DOHH2 (cell line): ENCODE results near the gene DGKA.
"Not testable (repeated sequence)": the region's sequence is repeated elsewhere in the genome, so short reads cannot be mapped to it uniquely, and the experiment has no call there.

Experiments
- H3F3A ChIP-seq: fragments of 200-600 bp; sonication (generic), shearing (Covaris generic); 2 replicates; pipeline ENCODE4 v1.6.0; 2016; ENCODE audit warnings: antibody characterized with exemption, mild to moderate bottlenecking; ENCODE audit not compliant: control insufficient read depth, insufficient read depth
- H3K27ac ChIP-seq: fragments of 200-600 bp; sonication (generic); 2 replicates; pipeline ENCODE4 v1.5.1; 2014; ENCODE audit warnings: low read depth, mild to moderate bottlenecking, low read length, moderate library complexity
- H3K27me3 ChIP-seq: fragments of 200-600 bp; sonication (generic); 2 replicates; pipeline ENCODE4 v1.6.1; 2014; ENCODE audit warnings: mild to moderate bottlenecking, low read length, mixed read lengths; ENCODE audit not compliant: control insufficient read depth
- H3K36me3 ChIP-seq: fragments of 200-600 bp; sonication (generic); 2 replicates; pipeline ENCODE4 v1.6.1; 2014; ENCODE audit warnings: mild to moderate bottlenecking, low read length, moderate library complexity, mixed read lengths; ENCODE audit not compliant: control insufficient read depth
- H3K4me1 ChIP-seq: fragments of 200-600 bp; sonication (generic); 2 replicates; pipeline ENCODE4 v1.6.1; 2014; ENCODE audit warnings: mild to moderate bottlenecking, low read length, mixed read lengths; ENCODE audit not compliant: control insufficient read depth
- H3K4me2 ChIP-seq: fragments of 200-600 bp; sonication (generic); 2 replicates; pipeline ENCODE4 v1.6.0; 2014; ENCODE audit warnings: mild to moderate bottlenecking, low read length, moderate library complexity
- H3K4me3 ChIP-seq: fragments of 200-600 bp; sonication (generic); 2 replicates; pipeline ENCODE4 v1.5.1; 2014; ENCODE audit warnings: mild to moderate bottlenecking, low read length, mixed read lengths
- H3K79me2 ChIP-seq: fragments of 200-600 bp; sonication (generic); 2 replicates; pipeline ENCODE4 v1.6.1; 2014; ENCODE audit warnings: mild to moderate bottlenecking, low read length, mixed read lengths; ENCODE audit not compliant: control insufficient read depth
- H3K9me2 ChIP-seq: fragments of 200-600 bp; sonication (generic); replicated peaks from 2 replicates; pipeline ENCODE4 v1.6.1; 2014; ENCODE audit warnings: mild to moderate bottlenecking, low read length, mixed read lengths; ENCODE audit not compliant: control insufficient read depth
- H3K9me3 ChIP-seq: fragments of 200-600 bp; sonication (generic); 2 replicates; pipeline ENCODE4 v1.6.1; 2014; ENCODE audit warnings: antibody characterized with exemption, low read length, mixed read lengths; ENCODE audit not compliant: control insufficient read depth, insufficient read depth
- H4K20me1 ChIP-seq: fragments of 200-600 bp; sonication (generic); 2 replicates; pipeline ENCODE4 v1.6.0; 2014; ENCODE audit warnings: low read depth, mild to moderate bottlenecking, antibody characterized with exemption, low read length, moderate library complexity; ENCODE audit not compliant: control insufficient read depth, insufficient read depth
- EZH2phosphoT487 ChIP-seq: fragments of 200-600 bp; sonication (generic); IDR thresholded peaks from 2 replicates; pipeline ENCODE4 v1.6.1; 2017; ENCODE audit warnings: borderline replicate concordance, mild to moderate bottlenecking, antibody characterized with exemption, low read length, moderate library complexity, mixed read lengths
- TF ChIP-seq, protein P1 (sequence below): fragments of 200-600 bp; sonication (generic); IDR thresholded peaks from one replicate; pipeline ENCODE4 v1.5.1; 2014; ENCODE audit warnings: antibody characterized with exemption, mild to moderate bottlenecking, low read depth, low read length; ENCODE audit not compliant: poor library complexity, severe bottlenecking

The DGKA gene

GRCh38 chr12:55912908-55913307, 18.1 kb upstream of the DGKA start:
- H3K79me2 ChIP-seq: peaks cover 79% of the 10 kb centered on the region
- no peak overlapping the region for H3K27ac ChIP-seq

DNA sequence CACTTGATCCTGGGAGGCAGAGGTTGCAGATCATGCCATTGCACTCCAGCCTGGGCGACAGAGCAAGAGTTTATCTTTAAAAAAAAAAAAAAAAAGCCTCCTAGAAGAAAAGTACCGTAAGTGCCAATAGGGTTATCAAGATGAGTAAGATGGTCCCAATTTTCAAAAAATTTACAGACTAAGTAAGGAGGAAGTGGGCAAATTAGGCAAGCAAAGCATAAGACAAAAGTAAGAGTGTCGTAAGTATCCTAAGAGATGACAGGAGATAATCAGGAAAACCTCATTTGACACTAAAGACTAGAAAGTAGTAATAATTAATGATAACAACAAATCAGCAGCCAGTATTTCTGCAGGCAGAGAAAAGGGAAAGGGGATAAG, 15.5 kb upstream of the DGKA start:
- Histone ChIP-seq H3K4me1 (no peaks in the 10 kb centered on the region), H3K9me2 (no peaks in the 10 kb centered on the region), H4K20me1 (no peaks in the 10 kb centered on the region; the same call in 1 of the 2 replicates), H3K27ac (no peak overlapping the region), H3K27me3 (no peaks in the 10 kb centered on the region), H3F3A (peaks cover 4% of the 10 kb centered on the region; the same call in 1 of the 2 replicates), H3K36me3 (peaks cover 56% of the 10 kb centered on the region), H3K79me2 (peaks cover 94% of the 10 kb centered on the region), H3K4me2 (no peak overlapping the region), H3K4me3 (no peak overlapping the region), H3K9me3 (no peaks in the 10 kb centered on the region)
- TF ChIP-seq, protein P1, sequence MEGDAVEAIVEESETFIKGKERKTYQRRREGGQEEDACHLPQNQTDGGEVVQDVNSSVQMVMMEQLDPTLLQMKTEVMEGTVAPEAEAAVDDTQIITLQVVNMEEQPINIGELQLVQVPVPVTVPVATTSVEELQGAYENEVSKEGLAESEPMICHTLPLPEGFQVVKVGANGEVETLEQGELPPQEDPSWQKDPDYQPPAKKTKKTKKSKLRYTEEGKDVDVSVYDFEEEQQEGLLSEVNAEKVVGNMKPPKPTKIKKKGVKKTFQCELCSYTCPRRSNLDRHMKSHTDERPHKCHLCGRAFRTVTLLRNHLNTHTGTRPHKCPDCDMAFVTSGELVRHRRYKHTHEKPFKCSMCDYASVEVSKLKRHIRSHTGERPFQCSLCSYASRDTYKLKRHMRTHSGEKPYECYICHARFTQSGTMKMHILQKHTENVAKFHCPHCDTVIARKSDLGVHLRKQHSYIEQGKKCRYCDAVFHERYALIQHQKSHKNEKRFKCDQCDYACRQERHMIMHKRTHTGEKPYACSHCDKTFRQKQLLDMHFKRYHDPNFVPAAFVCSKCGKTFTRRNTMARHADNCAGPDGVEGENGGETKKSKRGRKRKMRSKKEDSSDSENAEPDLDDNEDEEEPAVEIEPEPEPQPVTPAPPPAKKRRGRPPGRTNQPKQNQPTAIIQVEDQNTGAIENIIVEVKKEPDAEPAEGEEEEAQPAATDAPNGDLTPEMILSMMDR: no peak
- TF ChIP-seq EZH2phosphoT487: no peak

More at GRCh38 chr12:55912908-55913307, 18.1 kb upstream of the DGKA start:
- H3K27me3 ChIP-seq: no peaks in the 10 kb centered on the region
- H3K36me3 ChIP-seq: peaks cover 39% of the 10 kb centered on the region
- H3K4me3 ChIP-seq: no peak overlapping the region
- H3K4me1 ChIP-seq: no peaks in the 10 kb centered on the region
- TF ChIP-seq, protein P1: no peak
- TF ChIP-seq EZH2phosphoT487: no peak
- H4K20me1 ChIP-seq: no peaks in the 10 kb centered on the region; the same call in 1 of the 2 replicates
- no peaks in the 10 kb centered on the region for H3K9me3 ChIP-seq
- peaks cover 4% of the 10 kb centered on the region; the same call in 1 of the 2 replicates for H3F3A ChIP-seq
- H3K9me2 ChIP-seq: no peaks in the 10 kb centered on the region
- H3K4me2 ChIP-seq: no peak overlapping the region

DNA sequence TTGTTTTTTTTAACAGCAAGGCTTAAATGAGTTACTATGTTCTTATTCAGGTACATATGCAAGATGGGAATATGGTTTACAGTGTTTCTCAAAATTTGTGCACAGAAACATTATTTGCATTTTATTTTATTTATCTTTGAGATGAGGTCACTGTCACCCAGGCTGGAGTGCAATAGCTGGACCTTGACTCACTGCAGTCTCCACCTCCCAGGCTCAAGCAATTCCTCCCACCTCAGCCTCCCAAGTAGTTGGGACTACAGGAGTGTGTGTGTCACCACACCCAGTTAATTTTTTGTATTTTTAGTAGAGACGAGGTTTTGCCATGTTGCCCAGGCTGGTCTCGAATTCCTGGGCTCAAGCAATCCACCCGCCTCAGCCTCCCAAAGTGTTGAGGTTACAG, 11.9 kb upstream of the DGKA start:
- H3K79me2 ChIP-seq: peaks cover 98% of the 10 kb centered on the region

GRCh38 chr12:55922126-55922525, 8.8 kb upstream of the DGKA start:
- H3K4me2 ChIP-seq: 0 out of 2 replicates have a peak overlapping the region, but pooled peaks have one; percentile 14
- peaks cover 4% of the 10 kb centered on the region for H3F3A ChIP-seq
- H3K9me3 ChIP-seq: no peaks in the 10 kb centered on the region
- TF ChIP-seq, protein P1: no peak
- no peak for TF ChIP-seq EZH2phosphoT487
- H3K27me3 ChIP-seq: no peaks in the 10 kb centered on the region
- peaks cover 67% of the 10 kb centered on the region for H3K36me3 ChIP-seq
- H3K4me1 ChIP-seq: peaks cover 28% of the 10 kb centered on the region
- peaks cover 98% of the 10 kb centered on the region for H3K79me2 ChIP-seq
- H3K4me3 ChIP-seq: no peak overlapping the region
- H3K27ac ChIP-seq: no peak overlapping the region
- H3K9me2 ChIP-seq: no peaks in the 10 kb centered on the region
- no peaks in the 10 kb centered on the region for H4K20me1 ChIP-seq

More for the DNA sequence above, 11.9 kb upstream of the DGKA start:
- not testable (repeated sequence) for H3K9me3 ChIP-seq, H3K4me3 ChIP-seq, H3F3A ChIP-seq, H3K27me3 ChIP-seq, H4K20me1 ChIP-seq, H3K9me2 ChIP-seq, H3K4me2 ChIP-seq, H3K27ac ChIP-seq
- H3K36me3 ChIP-seq: peaks cover 63% of the 10 kb centered on the region
- H3K4me1 ChIP-seq: peaks cover 10% of the 10 kb centered on the region

DNA sequence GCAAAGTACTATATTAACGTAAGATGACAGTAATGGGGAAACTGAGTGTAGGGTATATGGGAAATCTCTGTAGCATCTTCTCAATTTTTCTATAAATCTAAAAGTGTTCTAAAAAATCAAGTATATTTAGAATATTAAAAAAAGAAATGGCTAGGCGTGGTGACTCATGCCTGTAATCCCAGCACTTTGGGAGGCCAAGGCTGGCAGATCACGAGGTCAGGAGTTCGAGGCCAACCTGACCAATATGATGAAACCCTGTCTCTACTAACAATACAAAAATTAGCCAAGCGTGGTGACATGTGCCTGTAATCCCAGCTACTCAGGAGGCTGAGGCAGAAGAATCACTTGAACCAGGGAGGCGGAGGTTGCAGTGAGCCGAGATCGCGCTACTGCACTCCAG, 7.3 kb upstream of the DGKA start:
- Histone ChIP-seq H3F3A (peaks cover 15% of the 10 kb centered on the region), H3K4me1 (peaks cover 32% of the 10 kb centered on the region), H3K79me2 (peaks cover 96% of the 10 kb centered on the region), H3K36me3 (peaks cover 75% of the 10 kb centered on the region)
- not testable (repeated sequence) for H3K9me2 ChIP-seq, H3K27me3 ChIP-seq, H3K27ac ChIP-seq, H3K9me3 ChIP-seq, H3K4me3 ChIP-seq, H4K20me1 ChIP-seq, H3K4me2 ChIP-seq
